ENCODE data around the gene FSTL4. TPM values are rescaled to one million over a fixed set of nuclear protein-coding genes. Genes with fewer than 3 reads are reported as not detected.
A peak's percentile ranks its signal among the peaks of the same experiment; 100 is the strongest.

FSTL4 gene
- total RNA-seq, 1 donor from 2014 or later, result not detected

DNA sequence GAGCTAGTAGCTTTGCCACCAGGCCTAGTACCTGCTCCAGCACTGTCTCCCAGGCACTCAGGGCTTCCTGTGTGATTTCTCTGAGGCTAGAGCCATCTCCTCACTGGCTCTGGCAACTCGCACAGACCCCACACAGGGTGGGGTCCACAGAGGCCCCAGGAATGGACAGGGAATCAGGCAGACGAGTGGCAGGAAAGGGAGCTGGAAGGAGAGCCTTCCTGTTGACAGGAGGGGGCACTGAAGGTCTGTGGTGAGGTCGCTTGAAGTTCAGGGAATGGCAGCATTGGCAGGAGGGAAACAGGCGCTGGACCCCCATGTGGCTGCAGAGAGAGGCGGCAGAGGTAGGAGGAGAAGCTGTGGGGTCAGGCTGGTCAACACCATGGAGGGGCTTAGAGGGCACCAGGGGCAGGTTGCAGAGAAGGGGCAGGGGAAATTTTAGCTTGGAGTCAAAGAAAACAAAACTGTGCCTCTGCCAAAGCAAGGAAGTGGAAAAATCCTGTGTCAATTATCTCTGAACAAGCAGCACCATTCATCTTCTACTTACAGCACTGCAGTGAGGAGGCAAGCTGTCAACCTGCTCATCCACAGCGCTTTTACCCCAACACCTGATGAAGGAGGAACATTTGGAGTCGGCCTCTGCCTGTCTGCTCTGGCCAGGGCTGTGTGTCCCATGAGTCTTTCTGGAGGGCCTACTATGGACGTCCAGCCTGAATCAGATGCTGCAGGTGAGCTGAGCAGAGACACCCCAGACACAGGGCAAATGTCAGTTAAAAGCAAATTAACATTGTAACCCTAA, 270.2 kb downstream of the FSTL4 start:
- DNase-seq (ENCODE audit: low spot score), result peak; percentile 54
- intact Hi-C loops (cut with DNase I), result no loop called here

DNA sequence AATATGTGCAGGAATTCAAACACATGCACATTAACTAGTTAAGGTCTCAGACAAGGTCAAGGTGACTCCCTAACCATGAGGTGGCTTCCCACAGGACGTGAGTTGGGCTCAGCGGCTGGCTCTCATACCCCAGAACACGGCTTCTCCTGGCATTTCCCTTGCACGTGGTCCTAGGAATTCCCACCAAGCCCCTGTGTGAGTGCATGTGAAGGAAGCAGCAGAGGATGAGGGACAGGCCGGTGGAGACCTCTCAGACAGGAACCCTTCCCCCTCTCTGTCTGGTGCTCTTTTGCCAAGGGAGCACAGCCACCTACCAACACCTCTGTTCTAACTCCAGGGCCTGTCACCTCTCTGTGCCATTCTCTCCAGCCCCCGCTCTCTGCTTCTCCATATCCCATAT, 271.0 kb downstream of the FSTL4 start:
- DNase-seq (ENCODE audit: low spot score), result peak; percentile 35
- intact Hi-C loops (cut with DNase I), result no loop called here

DNA sequence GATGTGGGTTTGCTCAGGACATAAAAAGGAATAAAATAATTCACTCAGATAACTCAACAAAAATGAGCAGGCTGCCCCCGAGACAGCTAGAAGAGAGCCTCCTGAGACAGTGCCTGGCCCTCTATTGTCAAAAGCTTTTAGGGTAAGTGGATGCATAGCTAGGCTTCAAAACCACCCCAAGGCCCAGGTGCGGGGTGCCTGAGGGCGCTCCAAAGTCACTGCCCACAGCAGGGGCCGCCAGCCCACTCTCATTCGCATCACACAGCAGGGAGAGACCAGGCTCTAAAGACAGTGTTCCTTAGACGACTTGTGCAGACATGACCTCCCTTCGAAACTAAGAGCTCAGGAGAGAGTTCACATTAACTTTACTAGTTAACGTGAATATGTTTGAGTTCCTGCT, 271.5 kb downstream of the FSTL4 start:
- intact Hi-C loops (cut with DNase I), result no loop called here
- peak; percentile 62 for DNase-seq (ENCODE audit: low spot score)

DNA sequence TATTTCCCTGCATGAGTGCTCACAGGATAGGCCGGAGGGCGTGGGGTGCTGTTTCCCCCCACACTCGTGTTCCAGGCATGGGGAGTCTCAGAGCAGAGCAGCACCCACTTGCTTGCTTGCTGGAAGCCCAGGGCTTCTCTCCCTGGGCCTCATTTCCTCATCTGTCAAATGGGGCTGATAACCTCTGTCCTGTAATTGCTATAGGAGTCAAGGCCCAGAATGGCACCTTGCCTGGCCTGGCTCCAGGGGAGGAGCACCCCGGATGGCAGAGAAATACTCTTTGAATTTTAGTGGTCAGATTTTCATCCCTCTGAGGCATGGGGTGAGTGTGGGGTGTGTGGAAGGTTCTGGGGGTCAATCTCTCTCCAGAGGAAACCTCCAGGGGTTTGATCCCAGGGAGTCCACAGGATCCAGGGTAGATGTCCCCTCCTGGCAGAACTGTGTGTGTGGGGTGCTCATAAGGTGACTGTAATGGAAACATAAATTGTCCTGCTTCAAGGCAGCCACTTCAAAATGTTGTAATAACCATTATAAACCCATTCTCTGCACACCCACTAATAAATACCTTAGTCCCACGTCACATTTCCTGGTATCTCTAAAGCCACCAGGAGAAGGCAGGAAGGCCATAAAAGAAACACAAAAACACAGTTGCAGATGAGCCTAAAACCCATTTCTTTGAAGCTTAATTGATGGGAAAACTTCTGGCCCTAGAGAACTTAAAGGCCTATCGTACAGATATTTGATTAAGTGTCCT, 272.2 kb downstream of the FSTL4 start:
- DNase-seq (ENCODE audit: low spot score), result peak; percentile 50

DNA sequence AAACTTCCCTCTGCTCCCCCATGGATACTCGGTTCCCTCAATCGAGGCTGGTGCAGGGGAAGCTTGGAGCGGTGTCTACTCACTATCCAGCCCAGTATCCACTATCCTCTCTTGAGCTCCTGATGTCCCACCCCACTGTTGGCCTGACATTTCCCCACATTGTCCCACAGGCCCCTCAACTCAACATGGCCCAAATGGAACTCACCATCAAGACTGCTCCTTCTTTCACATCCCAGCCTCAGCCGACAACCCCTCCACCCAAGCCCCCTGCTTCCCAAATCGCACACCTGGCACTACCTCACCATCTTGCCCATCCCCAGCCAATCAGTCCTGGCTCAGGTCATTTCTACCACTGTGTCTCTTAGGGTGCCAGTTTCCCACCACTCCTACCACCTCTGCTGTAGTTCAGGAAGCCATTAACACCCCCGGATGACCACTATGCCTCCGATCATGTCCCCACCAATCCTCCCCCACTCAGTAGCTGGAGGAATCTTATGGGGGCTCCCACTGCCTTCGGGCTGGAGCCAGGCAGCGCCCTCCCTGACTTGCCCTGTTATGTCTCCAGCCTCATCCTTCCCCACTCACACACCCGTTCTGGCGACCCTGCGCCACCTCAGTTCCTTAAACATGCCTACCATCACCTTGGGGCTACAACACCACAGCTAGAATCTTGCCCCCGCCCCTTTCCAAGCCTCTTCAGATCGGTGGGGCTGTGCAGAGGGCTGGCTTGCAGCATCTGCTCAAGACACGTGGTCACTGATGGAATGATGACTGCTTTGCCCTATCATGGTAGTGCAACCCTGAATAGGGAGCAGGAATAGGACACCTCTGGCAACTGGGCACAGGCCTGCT, 273.6 kb downstream of the FSTL4 start:
- DNase-seq (ENCODE audit: low spot score), result peak; percentile 55
- intact Hi-C loops (cut with DNase I), result no loop called here

More for the DNA sequence above, 272.2 kb downstream of the FSTL4 start:
- intact Hi-C loops (cut with DNase I), result no loop called here

DNA sequence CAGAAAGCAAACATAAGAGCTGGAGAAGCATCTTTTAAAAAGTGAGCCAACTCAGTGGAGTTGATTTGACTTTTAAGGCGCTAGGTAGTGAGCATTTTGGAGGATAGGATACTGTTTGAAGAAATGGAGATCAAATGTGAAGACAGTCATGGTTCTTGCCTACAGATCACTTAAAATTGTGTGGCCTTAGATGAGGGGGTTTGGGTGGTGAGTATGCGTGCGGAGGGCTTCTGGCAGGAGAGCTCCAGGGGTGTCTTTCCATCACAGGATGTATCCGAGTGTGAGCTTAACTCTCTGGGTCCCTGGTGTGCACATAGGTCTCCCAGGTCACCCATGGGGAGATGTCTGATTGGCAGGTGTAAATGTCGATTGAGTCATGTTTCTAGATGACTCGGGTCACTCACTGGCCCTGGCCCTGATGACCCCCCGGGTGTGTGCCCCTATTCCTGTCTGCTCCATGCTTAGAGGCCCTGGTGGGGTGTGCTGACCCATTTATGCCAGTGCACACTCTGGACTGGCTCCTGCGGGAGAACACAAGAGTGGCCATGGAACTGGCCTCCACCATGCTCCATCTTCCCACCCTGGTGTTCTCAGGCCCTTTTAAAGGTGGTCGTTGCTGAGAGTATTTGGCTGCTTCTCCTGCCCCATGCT, 274.4 kb downstream of the FSTL4 start:
- DNase-seq (ENCODE audit: low spot score), result peak; percentile 60
- intact Hi-C loops (cut with DNase I), result no loop called here

DNA sequence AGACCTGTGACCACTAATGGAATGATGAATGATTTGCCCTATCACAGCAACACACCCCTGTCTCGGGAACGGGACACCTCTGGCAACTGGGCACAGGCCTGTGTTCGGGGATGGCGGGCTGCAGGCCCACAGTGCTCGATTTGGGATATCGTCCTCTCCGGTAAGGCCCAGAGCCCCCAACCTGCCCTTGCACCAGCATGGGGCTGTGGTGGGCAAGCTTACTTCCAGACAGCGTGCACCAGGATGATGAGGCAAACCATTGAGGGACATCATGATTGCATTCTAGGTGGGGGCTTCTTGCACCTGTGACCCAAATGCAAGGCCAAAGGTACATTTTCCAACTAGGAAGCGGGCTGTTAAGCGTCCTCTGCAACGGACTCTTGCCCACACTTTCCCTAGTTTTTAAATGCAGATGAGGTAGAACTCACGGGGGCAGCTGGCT, 275.4 kb downstream of the FSTL4 start:
- intact Hi-C loops (cut with DNase I), result no loop called here
- DNase-seq (ENCODE audit: low spot score), result no peak

DNA sequence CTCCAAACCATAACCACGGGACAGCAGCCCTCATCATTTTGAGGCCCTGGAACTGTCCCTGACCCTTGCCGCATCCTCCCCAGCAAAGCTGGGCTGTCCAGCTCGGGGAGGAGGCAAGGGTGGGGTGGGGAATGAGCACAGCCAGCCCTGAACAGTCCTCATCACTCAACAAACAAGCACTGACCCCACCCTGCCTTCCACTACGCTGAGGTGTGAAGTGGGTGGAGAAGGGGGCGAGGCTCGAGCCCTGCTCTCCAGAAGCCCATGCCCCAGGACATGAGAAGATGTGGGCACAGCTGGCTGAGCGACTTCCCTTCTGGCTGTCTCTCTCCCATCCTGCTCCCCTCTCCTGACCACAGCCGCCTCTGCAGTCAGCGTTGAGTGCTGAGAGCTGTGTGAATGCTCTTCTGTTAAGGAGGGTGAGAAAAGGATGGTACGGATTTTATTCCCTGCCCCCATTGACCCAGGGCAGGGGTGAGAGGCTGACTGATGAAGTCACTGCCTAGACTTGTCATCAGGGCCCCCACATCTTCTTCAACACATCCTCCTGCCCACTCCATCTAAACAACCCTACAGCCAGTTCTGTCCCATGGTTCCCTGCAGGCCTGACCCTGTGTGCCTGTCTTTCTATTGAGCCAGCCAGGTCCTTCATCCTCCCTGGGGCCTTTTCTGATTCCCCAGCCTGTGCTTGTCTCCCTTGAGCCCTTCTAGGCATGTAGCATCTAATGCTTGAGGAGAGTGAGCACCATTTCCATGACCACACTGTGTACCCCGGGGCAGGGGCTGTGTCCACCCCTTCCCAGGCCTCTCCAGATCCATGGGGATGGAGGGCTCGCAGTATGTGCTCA, 276.0 kb downstream of the FSTL4 start:
- DNase-seq (ENCODE audit: low spot score), result peak; percentile 54
- intact Hi-C loops (cut with DNase I), result no loop called here

DNA sequence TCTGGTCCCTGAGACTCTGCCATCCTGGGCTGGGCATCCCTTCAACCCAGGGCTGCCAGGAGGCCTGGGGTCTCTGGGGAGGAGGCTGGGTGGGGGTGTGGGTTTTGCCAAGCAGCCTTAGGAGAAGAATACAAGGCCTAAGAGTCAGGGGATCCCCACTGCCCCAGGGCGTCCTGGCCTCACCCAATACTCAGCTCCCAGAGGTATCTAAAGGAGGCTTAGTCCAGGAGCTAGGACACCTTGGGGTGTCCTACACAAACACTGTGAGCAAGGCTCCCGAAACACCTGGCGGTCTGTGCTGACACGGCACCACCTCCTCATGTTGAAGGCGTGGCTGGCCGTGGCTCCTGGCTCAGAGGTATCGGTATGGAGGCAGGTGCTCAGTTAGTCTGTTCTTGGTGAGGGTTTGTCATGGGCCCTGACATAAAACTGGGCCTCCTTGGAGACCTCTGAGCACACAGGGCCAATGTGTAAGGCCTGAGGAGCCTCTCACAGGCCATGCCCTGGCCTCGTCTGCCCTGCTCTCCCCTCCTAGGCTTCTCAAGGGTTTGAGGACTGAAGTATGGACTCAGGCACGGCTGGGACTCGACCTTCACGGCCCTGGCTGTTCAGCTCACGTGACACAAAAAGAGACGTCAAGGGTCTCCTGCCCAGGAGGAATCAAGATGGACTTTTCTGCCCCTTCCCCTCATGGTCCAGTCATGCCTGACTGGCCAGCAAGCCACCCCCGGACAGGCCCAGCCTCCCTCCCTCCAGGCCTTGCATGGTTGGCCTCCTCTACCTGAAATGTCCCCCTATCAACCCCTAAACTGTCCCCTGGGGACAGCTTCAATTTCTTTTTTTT, 277.3 kb downstream of the FSTL4 start:
- intact Hi-C loops (cut with DNase I), result no loop called here
- peak; percentile 49 for DNase-seq (ENCODE audit: low spot score)

DNA sequence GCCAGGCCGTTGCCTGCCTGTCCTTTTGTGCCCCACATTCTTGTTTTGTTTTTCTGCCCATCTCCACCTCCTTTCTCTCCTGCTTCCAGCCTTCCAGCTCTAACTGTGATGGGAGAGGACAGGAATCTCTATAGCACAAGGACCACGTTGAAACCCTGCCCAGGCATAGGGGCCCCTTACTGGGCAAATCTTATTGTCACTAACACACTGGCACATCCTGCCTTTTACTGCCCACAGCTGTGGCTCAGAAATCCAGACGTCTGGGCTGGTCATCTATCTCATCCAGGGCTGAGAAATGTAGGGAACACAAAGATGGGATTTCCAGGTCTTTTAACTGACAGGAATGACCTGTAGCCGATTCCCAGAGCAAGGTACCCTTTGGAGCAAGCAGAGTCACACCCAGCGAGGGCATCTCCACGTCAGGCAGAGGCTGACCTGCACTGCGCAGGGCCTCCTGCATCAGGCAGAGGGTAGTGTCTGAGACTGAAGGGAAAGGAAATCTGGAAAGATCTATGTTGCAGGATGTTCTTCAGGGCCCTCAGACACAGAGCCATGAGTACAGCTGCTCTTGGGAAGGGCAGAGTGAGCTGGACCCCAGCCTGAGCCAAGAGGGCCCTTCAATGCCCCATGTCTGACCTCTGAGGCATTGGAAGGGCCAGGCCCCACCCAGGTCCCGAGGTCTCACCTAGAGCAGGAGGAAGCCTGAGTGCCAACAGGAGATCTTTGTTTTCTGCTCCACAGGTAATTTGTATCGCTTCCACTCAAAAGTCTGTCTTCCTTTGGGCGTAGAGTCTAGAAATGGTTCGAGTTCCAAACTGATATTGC, 278.8 kb downstream of the FSTL4 start:
- peak; percentile 75 for DNase-seq (ENCODE audit: low spot score)
- intact Hi-C loops (cut with DNase I), result no loop called here

DNA sequence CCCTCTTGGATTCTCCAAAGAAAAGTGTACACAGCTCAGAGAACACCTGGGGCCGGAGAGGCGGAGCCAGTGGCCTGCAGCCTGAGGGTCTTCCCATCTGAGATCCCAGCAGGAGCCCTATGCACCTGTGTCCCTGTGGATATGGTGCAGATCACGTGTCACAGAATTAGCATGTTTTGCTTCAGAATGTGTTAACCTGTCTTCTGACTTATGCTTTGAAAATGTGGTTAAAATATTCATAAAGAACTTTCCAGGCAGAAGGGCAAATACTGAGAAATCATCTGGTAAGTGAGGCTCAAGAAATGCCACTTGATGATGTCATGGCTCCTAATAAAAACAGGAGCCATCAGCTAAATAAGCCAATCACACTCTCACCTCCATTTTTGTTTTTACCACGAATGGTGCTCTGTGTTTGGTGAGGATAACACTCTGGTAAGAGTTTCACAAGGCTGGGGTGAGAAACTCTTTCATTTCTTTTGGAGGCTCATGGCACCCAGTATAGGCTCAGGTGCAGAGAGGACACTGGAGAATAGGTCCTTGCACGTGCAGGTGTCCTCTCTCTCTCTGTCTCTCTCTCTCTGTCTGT, 279.8 kb downstream of the FSTL4 start:
- intact Hi-C loops (cut with DNase I), result no loop called here
- DNase-seq (ENCODE audit: low spot score), result peak; percentile 24

DNA sequence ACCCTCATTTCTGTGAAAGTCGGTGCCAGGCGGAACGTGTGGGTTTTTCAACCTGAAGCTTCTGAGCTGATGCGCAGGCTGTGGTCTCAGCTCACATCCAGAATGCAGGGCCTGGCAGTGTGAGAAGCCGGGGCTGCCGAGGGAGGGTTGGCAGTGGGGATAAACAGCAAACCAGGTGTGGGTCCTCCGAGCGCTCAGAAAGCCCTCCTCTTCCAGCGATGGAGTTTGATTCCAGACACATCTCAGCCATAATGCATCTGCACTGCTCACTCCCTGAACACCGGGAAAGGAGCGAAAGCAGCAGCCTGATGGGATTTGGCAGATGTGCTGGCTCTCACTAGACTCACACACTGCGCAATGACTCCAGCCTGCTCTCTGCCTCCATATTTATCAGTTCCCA, 280.4 kb downstream of the FSTL4 start:
- intact Hi-C loops (cut with DNase I), result no loop called here
- peak; percentile 56 for DNase-seq (ENCODE audit: low spot score)

DNA sequence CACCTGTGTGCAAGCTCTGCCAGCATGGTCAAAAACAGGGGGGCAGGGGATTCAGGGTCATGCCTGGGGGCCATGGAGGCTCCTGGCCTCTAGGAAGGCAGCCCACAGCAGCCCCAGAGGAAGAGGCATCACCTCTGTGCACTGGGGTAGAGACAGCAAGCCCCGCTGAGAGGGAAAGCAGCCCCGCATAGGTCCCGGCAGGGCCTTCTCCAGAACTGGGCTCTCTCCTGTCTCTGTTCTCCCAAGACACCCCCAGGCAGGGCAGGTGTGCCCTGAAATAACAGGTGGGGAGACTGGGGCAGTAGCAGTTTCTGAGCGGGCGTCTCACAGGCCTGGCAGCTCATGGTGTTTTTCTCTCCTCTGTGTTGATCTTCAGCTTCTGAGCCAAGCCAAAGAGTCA, 281.4 kb downstream of the FSTL4 start:
- intact Hi-C loops (cut with DNase I), result no loop called here

DNA sequence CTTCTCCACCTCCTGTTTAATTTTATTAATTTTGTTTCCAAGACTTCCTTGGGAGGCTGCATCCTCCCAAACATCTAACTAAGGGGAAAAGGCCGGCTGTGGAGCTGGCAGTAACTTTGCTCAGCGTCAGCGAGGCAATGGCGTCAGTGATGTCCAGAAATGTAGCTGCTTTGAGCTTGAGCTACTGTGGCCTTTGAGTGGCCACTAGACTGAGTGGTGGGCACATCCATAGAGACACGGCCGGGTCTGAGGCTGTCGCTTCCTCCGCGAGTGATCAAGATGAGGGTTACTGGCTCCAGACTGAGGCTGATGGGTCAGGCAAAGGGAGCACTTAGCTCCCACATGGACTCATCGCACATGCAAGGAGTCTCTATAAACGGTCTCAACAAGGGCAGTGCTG, 283.5 kb downstream of the FSTL4 start:
- peak; percentile 27 for DNase-seq (ENCODE audit: low spot score)
- intact Hi-C loops (cut with DNase I), result no loop called here

More for the DNA sequence above, 281.4 kb downstream of the FSTL4 start:
- peak; percentile 55 for DNase-seq (ENCODE audit: low spot score)

DNA sequence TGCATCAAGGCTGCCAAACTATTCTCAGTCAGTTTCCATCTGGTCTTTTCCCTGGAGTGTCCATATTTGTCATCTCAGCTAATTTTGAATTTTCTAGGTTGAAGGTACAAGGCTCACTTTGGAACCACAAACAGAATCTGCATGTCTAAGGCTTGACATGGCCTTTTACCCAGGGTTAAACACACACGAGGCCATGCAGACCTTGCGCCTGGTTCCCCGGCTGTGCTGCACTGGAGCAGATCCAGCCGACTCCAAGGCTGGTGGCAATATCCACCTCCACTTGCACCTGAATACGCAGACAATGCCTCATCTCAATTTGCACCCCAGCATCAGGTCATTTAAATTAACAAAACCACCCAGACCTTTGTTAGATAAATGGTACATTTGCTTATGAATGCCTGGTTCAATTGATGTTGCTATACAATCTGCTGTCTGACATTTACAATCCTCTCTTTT, 284.4 kb downstream of the FSTL4 start:
- intact Hi-C loops (cut with DNase I), result no loop called here
- no peak for DNase-seq (ENCODE audit: low spot score)

DNA sequence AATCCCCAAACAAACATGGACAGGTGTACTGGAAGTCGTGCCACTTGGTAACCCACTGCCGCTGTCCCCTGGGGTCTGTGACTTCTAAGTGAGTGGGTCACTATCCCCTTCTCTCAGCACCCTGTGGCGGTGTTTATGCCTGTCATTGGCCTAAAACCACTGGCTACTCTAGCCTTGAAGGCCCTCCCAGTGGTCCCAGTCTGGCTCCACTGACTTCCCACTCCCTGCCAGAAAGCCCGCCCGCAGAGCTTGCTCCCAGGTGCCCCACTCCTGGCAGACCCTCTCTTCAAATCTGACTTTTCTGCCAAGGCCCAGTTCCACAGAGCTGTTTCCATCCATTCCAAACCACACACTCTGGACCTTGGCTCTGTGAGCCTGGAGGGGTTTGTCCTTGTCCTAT, 286.0 kb downstream of the FSTL4 start:
- intact Hi-C loops (cut with DNase I), result no loop called here
- DNase-seq (ENCODE audit: low spot score), result no peak

Data from cardiac septum (tissue), 1 donor.